Trophoblast cell (in vitro differentiated cells and primary cell): Measurements from ENCODE around the gene DEDD.

Experiments
- DNase-seq, 2 donors: peaks; one replicate each; pipeline ENCODE4 v3.0.0-alpha.2; 2016
- H2AFZ ChIP-seq: 2 replicates; pipeline ENCODE4 v1.6.1; 2013; ENCODE audit warnings: low read length, moderate library complexity, mild to moderate bottlenecking; ENCODE audit not compliant: insufficient read depth, poor library complexity
- H2AK5ac ChIP-seq: 2 replicates; pipeline ENCODE4 v1.6.1; 2013; ENCODE audit warnings: mild to moderate bottlenecking, low read length
- H2BK120ac ChIP-seq: 2 replicates; pipeline ENCODE4 v1.6.1; 2013; ENCODE audit warnings: low read length, mild to moderate bottlenecking, moderate library complexity; ENCODE audit not compliant: insufficient read depth, poor library complexity
- H2BK12ac ChIP-seq: 2 replicates; pipeline ENCODE4 v1.6.1; 2013; ENCODE audit warnings: mild to moderate bottlenecking, low read length, moderate library complexity
- H2BK5ac ChIP-seq: 2 replicates; pipeline ENCODE4 v1.6.1; 2013; ENCODE audit warnings: low read length, low read depth, moderate library complexity, mild to moderate bottlenecking; ENCODE audit not compliant: poor library complexity
- H3K14ac ChIP-seq: 2 replicates; pipeline ENCODE4 v1.6.1; 2013; ENCODE audit warnings: mild to moderate bottlenecking, low read length
- H3K18ac ChIP-seq: 2 replicates; pipeline ENCODE4 v1.6.1; 2013; ENCODE audit warnings: mild to moderate bottlenecking, low read length
- H3K23ac ChIP-seq: 2 replicates; pipeline ENCODE4 v1.6.1; 2013; ENCODE audit warnings: low read length
- H3K27ac ChIP-seq: 2 replicates; pipeline ENCODE4 v1.5.1; 2013; ENCODE audit warnings: low read depth, mild to moderate bottlenecking, inconsistent platforms, low read length, moderate library complexity
- H3K27me3 ChIP-seq: 2 replicates; pipeline ENCODE4 v1.6.1; 2013; ENCODE audit warnings: inconsistent platforms, mild to moderate bottlenecking, low read length, moderate library complexity; ENCODE audit not compliant: insufficient read depth
- H3K36me3 ChIP-seq, 2 experiments: 1 replicate in 1 of 2; 2 replicates in 1 of 2; pipeline ENCODE4 v1.6.1; 2013; ENCODE audit warnings: low read length in 2 of 2, mild to moderate bottlenecking in 2 of 2, moderate library complexity in 1 of 2; ENCODE audit not compliant: insufficient read depth in 2 of 2, control insufficient read depth in 1 of 2
- H3K4ac ChIP-seq: 2 replicates; pipeline ENCODE4 v1.6.1; 2013; ENCODE audit warnings: low read depth, mild to moderate bottlenecking, low read length, moderate library complexity
- H3K4me1 ChIP-seq, 2 experiments: 1 replicate in 1 of 2; 2 replicates in 1 of 2; pipeline ENCODE4 v1.6.1; 2013; ENCODE audit warnings: low read length in 2 of 2, mild to moderate bottlenecking in 2 of 2, moderate library complexity in 1 of 2; ENCODE audit not compliant: insufficient read depth in 2 of 2, control insufficient read depth in 1 of 2
- H3K4me2 ChIP-seq: 2 replicates; pipeline ENCODE4 v1.6.1; 2013; ENCODE audit warnings: inconsistent platforms, mild to moderate bottlenecking, low read length, moderate library complexity
- H3K4me3 ChIP-seq: 2 replicates; pipeline ENCODE4 v1.5.1; 2013; ENCODE audit warnings: mild to moderate bottlenecking, low read depth, low read length, inconsistent platforms
- H3K79me1 ChIP-seq: one replicate; pipeline ENCODE4 v1.6.1; 2013; ENCODE audit warnings: low read length
- H3K79me2 ChIP-seq: 2 replicates; pipeline ENCODE4 v1.6.1; 2013; ENCODE audit warnings: low read length, mild to moderate bottlenecking; ENCODE audit not compliant: control insufficient read depth, insufficient read depth, poor library complexity
- H3K9ac ChIP-seq: 2 replicates; pipeline ENCODE4 v1.6.1; 2013; ENCODE audit warnings: mild to moderate bottlenecking, low read length
- H3K9me3 ChIP-seq: 2 replicates; pipeline ENCODE4 v1.6.1; 2013; ENCODE audit warnings: low read depth, mild to moderate bottlenecking, control low read depth, inconsistent platforms, low read length; ENCODE audit not compliant: insufficient read depth
- H4K12ac ChIP-seq: 2 replicates; pipeline ENCODE4 v1.6.1; 2013; ENCODE audit warnings: low read depth, mild to moderate bottlenecking, low read length, moderate library complexity
- H4K8ac ChIP-seq: 2 replicates; pipeline ENCODE4 v1.6.1; 2013; ENCODE audit warnings: low read depth, mild to moderate bottlenecking, low read length, moderate library complexity
- H4K91ac ChIP-seq: one replicate; pipeline ENCODE4 v1.6.1; 2013; ENCODE audit warnings: low read depth, mild to moderate bottlenecking, low read length, moderate library complexity
- WGBS: extraction: QIAGEN DNeasy Blood & Tissue Kit; methylation state at CpG from one replicate; pipeline ENCODE4 v1.1.7; 2013; ENCODE audit warnings: missing lambda C conversion rate; ENCODE audit not compliant: insufficient read length, insufficient coverage; ENCODE audit errors: extremely low coverage; 5-methylcytosine and 5-hydroxymethylcytosine counted together

The DEDD gene

GRCh38 chr1:161165742-161166668 lies 33.5 kb upstream of the DEDD start, which contains the start of gene PPOX:
PPOX (plus strand) TSS chr1:161166426; CDS start chr1:161166848, 422 bp downstream.
- WGBS: no CpG with 5 or more reads among the region's 54 CpGs
- H3K9ac ChIP-seq: peak within 1 kb of the TSS; percentile 84
- H4K91ac ChIP-seq: peak within 1 kb of the TSS; percentile 16
- no peak within 1 kb of the TSS for H3K4ac ChIP-seq
- H2BK120ac ChIP-seq: no peak within 1 kb of the TSS
- H2BK12ac ChIP-seq: no peak within 1 kb of the TSS
- H4K8ac ChIP-seq: peak within 1 kb of the TSS; percentile 78
- peak; percentile 97 to 98 for DNase-seq
- H3K23ac ChIP-seq: no peak within 1 kb of the TSS
- peak within 1 kb of the TSS; percentile 34 for H4K12ac ChIP-seq
- H3K4me1 ChIP-seq: peaks cover 8 to 9% of the 10 kb centered on the region in 2 experiments
- H3K18ac ChIP-seq: peak within 1 kb of the TSS; percentile 19
- H2BK5ac ChIP-seq: peak within 1 kb of the TSS; percentile 21
- H3K4me3 ChIP-seq: peak within 1 kb of the TSS; percentile 85
- peaks cover 26 to 45% of the 10 kb centered on the region in 2 experiments for H3K36me3 ChIP-seq
- no peaks in the 10 kb centered on the region for H3K79me1 ChIP-seq
- peak within 1 kb of the TSS; percentile 70 for H2AFZ ChIP-seq
- H3K27ac ChIP-seq: peak within 1 kb of the TSS; percentile 29
- peaks cover 2% of the 10 kb centered on the region for H3K9me3 ChIP-seq
- peak within 1 kb of the TSS; percentile 97 for H3K4me2 ChIP-seq
- no peaks in the 10 kb centered on the region for H3K79me2 ChIP-seq
- peak within 1 kb of the TSS; percentile 65 for H3K14ac ChIP-seq
- H2AK5ac ChIP-seq: peak within 1 kb of the TSS; percentile 23
- H3K27me3 ChIP-seq: no peaks in the 10 kb centered on the region

- no peaks in the 10 kb centered on the region for H3K27me3 ChIP-seq
- H4K91ac ChIP-seq: no peak overlapping the region
- H2AFZ ChIP-seq: no peak overlapping the region
- no peak overlapping the region for H3K14ac ChIP-seq
- peaks cover 26 to 42% of the 10 kb centered on the region in 2 experiments for H3K36me3 ChIP-seq
- H2BK12ac ChIP-seq: no peak overlapping the region
- no peak overlapping the region for H2BK120ac ChIP-seq
- H3K9ac ChIP-seq: no peak overlapping the region
- H2AK5ac ChIP-seq: no peak overlapping the region
- H4K8ac ChIP-seq: peak overlapping the region; percentile 4
- H3K79me1 ChIP-seq: no peaks in the 10 kb centered on the region
- no peak overlapping the region for H3K23ac ChIP-seq
- WGBS: no CpG with 5 or more reads among the region's 14 CpGs
- no peak overlapping the region for H3K4ac ChIP-seq
- no peak overlapping the region for H3K4me3 ChIP-seq
- no peaks in the 10 kb centered on the region for H3K79me2 ChIP-seq
- H4K12ac ChIP-seq: no peak overlapping the region
- H2BK5ac ChIP-seq: no peak overlapping the region
- peaks cover 2% of the 10 kb centered on the region for H3K9me3 ChIP-seq
- no peak overlapping the region for H3K27ac ChIP-seq
- H3K4me2 ChIP-seq: peak overlapping the region; percentile 97
- H3K4me1 ChIP-seq: peaks cover 11 to 12% of the 10 kb centered on the region in 2 experiments
- no peak overlapping the region for H3K18ac ChIP-seq
- DNase-seq: no peak
These were observed 32.6 kb upstream of the DEDD start for GRCh38 chr1:161164901-161165610.

- DNase-seq: no peak
- no CpG with 5 or more reads among the region's 5 CpGs for WGBS
- H4K91ac ChIP-seq: no peak overlapping the region
- no peak overlapping the region for H4K8ac ChIP-seq
- peaks cover 17 to 18% of the 10 kb centered on the region in 2 experiments for H3K4me1 ChIP-seq
- no peak overlapping the region for H3K23ac ChIP-seq
- H3K27me3 ChIP-seq: no peaks in the 10 kb centered on the region
- H3K27ac ChIP-seq: no peak overlapping the region
- no peak overlapping the region for H3K4me2 ChIP-seq
- H2AK5ac ChIP-seq: no peak overlapping the region
- H4K12ac ChIP-seq: no peak overlapping the region
- H3K9ac ChIP-seq: no peak overlapping the region
- peaks cover 7% of the 10 kb centered on the region for H3K79me1 ChIP-seq
- no peak overlapping the region for H2BK5ac ChIP-seq
- H2BK12ac ChIP-seq: no peak overlapping the region
- no peak overlapping the region for H2BK120ac ChIP-seq
- no peak overlapping the region for H3K18ac ChIP-seq
- H3K14ac ChIP-seq: no peak overlapping the region
- H3K4ac ChIP-seq: no peak overlapping the region
- no peak overlapping the region for H3K4me3 ChIP-seq
- H3K36me3 ChIP-seq: peaks cover 24 to 40% of the 10 kb centered on the region in 2 experiments
- H3K9me3 ChIP-seq: peaks cover 2% of the 10 kb centered on the region
- no peak overlapping the region for H2AFZ ChIP-seq
- H3K79me2 ChIP-seq: peaks cover 8% of the 10 kb centered on the region
These were observed 31.3 kb upstream of the DEDD start for GRCh38 chr1:161163793-161164192.

GRCh38 chr1:161162806-161163205 lies 30.3 kb upstream of the DEDD start:
- no CpG with 5 or more reads among the region's 10 CpGs for WGBS
- H3K9ac ChIP-seq: no peak overlapping the region
- H2AFZ ChIP-seq: no peak overlapping the region
- peaks cover 25 to 50% of the 10 kb centered on the region in 2 experiments for H3K36me3 ChIP-seq
- H2BK5ac ChIP-seq: no peak overlapping the region
- no peak overlapping the region for H4K91ac ChIP-seq
- no peak overlapping the region for H3K4me3 ChIP-seq
- no peak overlapping the region for H3K18ac ChIP-seq
- no peak overlapping the region for H2AK5ac ChIP-seq
- H3K9me3 ChIP-seq: peaks cover 2% of the 10 kb centered on the region
- no peak overlapping the region for H3K23ac ChIP-seq
- no peak overlapping the region for H2BK12ac ChIP-seq
- H3K4ac ChIP-seq: no peak overlapping the region
- no peak overlapping the region for H3K14ac ChIP-seq
- DNase-seq: no peak
- H3K27ac ChIP-seq: no peak overlapping the region
- no peaks in the 10 kb centered on the region for H3K27me3 ChIP-seq
- H3K4me1 ChIP-seq: peaks cover 17 to 19% of the 10 kb centered on the region in 2 experiments
- H3K79me1 ChIP-seq: peaks cover 7% of the 10 kb centered on the region
- no peak overlapping the region for H2BK120ac ChIP-seq
- H3K4me2 ChIP-seq: no peak overlapping the region
- H3K79me2 ChIP-seq: peaks cover 8% of the 10 kb centered on the region
- no peak overlapping the region for H4K8ac ChIP-seq
- no peak overlapping the region for H4K12ac ChIP-seq
